ENCODE measurements around the gene HIP1R.

- no peak for TF ChIP-seq POLR2A (IDR thresholded peaks at IDR 0.05; ENCODE audit: low read length)
- no peak for TF ChIP-seq GATA1 (IDR thresholded peaks at IDR 0.05; ENCODE audit: low read depth, low read length)
These were observed 21.9 kb upstream of the HIP1R start for GRCh38 chr12:122813310-122813713.

Data from erythroblast (primary cell).